Measurements from ENCODE around the gene ECM2.
"Not testable (repeated sequence)": the region's sequence is repeated elsewhere in the genome, so short reads cannot be mapped to it uniquely, and the experiment has no call there.

ECM2 gene

GRCh38 chr9:92535940-92536850 is at the start of gene ECM2:
ECM2 (minus strand) TSS chr9:92535990; CDS start chr9:92522866, 13,124 bp downstream.
- DNase-seq: peak; percentile 74

- DNase-seq: no peak
Observed at GRCh38 chr9:92576175-92576574, 40.4 kb upstream of the ECM2 start.

GRCh38 chr9:92573612-92574011 is 37.8 kb upstream of the ECM2 start:
- not testable (repeated sequence) for DNase-seq

GRCh38 chr9:92571871-92572270 is 36.1 kb upstream of the ECM2 start:
- not testable (repeated sequence) for DNase-seq

- peak; percentile 37 for DNase-seq
Observed at GRCh38 chr9:92564982-92565381, 29.2 kb upstream of the ECM2 start.

- DNase-seq: peak; percentile 64
Observed at GRCh38 chr9:92564504-92564903, 28.7 kb upstream of the ECM2 start.

GRCh38 chr9:92563116-92564100 is 27.6 kb upstream of the ECM2 start:
- DNase-seq: no peak

- peak; percentile 87 for DNase-seq
Observed at GRCh38 chr9:92562461-92562967, 26.7 kb upstream of the ECM2 start.

- peak; percentile 86 for DNase-seq
Observed at GRCh38 chr9:92561374-92562330, 25.9 kb upstream of the ECM2 start.

GRCh38 chr9:92558612-92559374 is 23.0 kb upstream of the ECM2 start:
- no peak for DNase-seq

GRCh38 chr9:92550765-92551164 is 15.0 kb upstream of the ECM2 start:
- DNase-seq: no peak

- DNase-seq: peak; percentile 35
Observed at GRCh38 chr9:92547356-92547755, 11.6 kb upstream of the ECM2 start.

- DNase-seq: no peak
Observed at GRCh38 chr9:92545002-92545510, 9.3 kb upstream of the ECM2 start.

- DNase-seq: no peak
Observed at GRCh38 chr9:92543972-92544371, 8.2 kb upstream of the ECM2 start.

- DNase-seq: peak; percentile 82
Observed at GRCh38 chr9:92538541-92538940, 2.8 kb upstream of the ECM2 start.

GRCh38 chr9:92534674-92535073 is 1.1 kb downstream of the ECM2 start:
- no peak for DNase-seq

GRCh38 chr9:92534204-92534603 is 1.6 kb downstream of the ECM2 start:
- DNase-seq: no peak

GRCh38 chr9:92530893-92531292 is 4.9 kb downstream of the ECM2 start:
- DNase-seq: no peak

GRCh38 chr9:92529124-92529523 is 6.7 kb downstream of the ECM2 start:
- DNase-seq: no peak

GRCh38 chr9:92528522-92528849 is 7.3 kb downstream of the ECM2 start:
- DNase-seq: no peak
